WERI-Rb-1 (cell line): ENCODE results near the gene QRFP.

Experiments used
- DNase-seq: peaks from one replicate; pipeline ENCODE4 v3.0.0-alpha.2; 2020
- H3K27ac ChIP-seq: fragments of 250-450 bp; sonication (Bioruptor Pico); 2 replicates; pipeline ENCODE4 v1.5.1; 2020; ENCODE audit warnings: mild to moderate bottlenecking, moderate library complexity
- H3K27me3 ChIP-seq: fragments of 250-450 bp; sonication (Bioruptor Pico); 2 replicates; pipeline ENCODE4 v1.5.1; 2021; ENCODE audit warnings: mild to moderate bottlenecking, low read depth, moderate library complexity; ENCODE audit not compliant: insufficient read depth, severe bottlenecking
- H3K36me3 ChIP-seq: fragments of 250-450 bp; sonication (Bioruptor Pico); 2 replicates; pipeline ENCODE4 v1.5.1; 2020; ENCODE audit warnings: mild to moderate bottlenecking, moderate library complexity
- H3K4me3 ChIP-seq: 2 replicates; pipeline ENCODE4 v1.5.1; 2011; ENCODE audit warnings: low read depth, mild to moderate bottlenecking, control low read depth, low read length
- H3K9me3 ChIP-seq: fragments of 250-450 bp; sonication (Bioruptor Pico); 2 replicates; pipeline ENCODE4 v1.5.1; 2021; ENCODE audit warnings: mild to moderate bottlenecking, moderate library complexity; ENCODE audit not compliant: severe bottlenecking
- CTCF ChIP-seq: IDR thresholded peaks from 2 replicates; pipeline ENCODE4 v1.5.1; 2011; ENCODE audit warnings: low read depth, mild to moderate bottlenecking, control low read depth, inconsistent platforms, low read length

The QRFP gene

GRCh38 chr9:130873966-130874365, 22.6 kb downstream of the QRFP start:
- no peak for TF ChIP-seq CTCF
- Histone ChIP-seq H3K9me3 (no peaks in the 10 kb centered on the region), H3K27me3 (no peaks in the 10 kb centered on the region), H3K36me3 (peaks cover 98% of the 10 kb centered on the region), H3K4me3 (no peak overlapping the region), H3K27ac (no peak overlapping the region)
- DNase-seq: no peak

DNA sequence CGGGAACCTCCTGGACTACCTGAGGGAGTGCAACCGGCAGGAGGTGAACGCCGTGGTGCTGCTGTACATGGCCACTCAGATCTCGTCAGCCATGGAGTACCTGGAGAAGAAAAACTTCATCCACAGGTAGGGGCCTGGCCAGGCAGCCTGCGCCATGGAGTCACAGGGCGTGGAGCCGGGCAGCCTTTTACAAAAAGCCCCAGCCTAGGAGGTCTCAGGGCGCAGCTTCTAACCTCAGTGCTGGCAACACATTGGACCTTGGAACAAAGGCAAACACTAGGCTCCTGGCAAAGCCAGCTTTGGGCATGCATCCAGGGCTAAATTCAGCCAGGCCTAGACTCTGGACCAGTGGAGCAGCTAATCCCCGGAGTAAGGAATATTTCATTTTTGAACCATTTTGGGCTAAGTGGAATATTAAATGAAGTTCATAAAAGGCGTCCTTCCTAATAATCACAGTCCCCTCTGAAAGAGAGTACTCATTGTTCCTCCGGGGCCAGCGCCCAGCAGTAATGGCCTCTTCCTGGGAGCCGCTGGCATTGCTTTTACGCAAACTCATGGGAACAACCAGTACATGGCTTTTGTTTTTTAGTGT, 23.6 kb downstream of the QRFP start:
- Histone ChIP-seq H3K27ac (no peak overlapping the region), H3K36me3 (peaks cover 96% of the 10 kb centered on the region), H3K27me3 (no peaks in the 10 kb centered on the region), H3K4me3 (no peak overlapping the region), H3K9me3 (no peaks in the 10 kb centered on the region)
- no peak for DNase-seq
- TF ChIP-seq CTCF: no peak

- H3K27me3 ChIP-seq: no peaks in the 10 kb centered on the region
- H3K36me3 ChIP-seq: peaks cover 96% of the 10 kb centered on the region
- TF ChIP-seq CTCF: no peak
- no peak overlapping the region for H3K27ac ChIP-seq
- no peaks in the 10 kb centered on the region for H3K9me3 ChIP-seq
- no peak for DNase-seq
- no peak overlapping the region for H3K4me3 ChIP-seq
These were observed 24.1 kb downstream of the QRFP start for GRCh38 chr9:130872508-130872907.

GRCh38 chr9:130872093-130872492, 24.5 kb downstream of the QRFP start:
- H3K27ac ChIP-seq: no peak overlapping the region
- DNase-seq: no peak
- H3K27me3 ChIP-seq: no peaks in the 10 kb centered on the region
- TF ChIP-seq CTCF: no peak
- no peak overlapping the region for H3K4me3 ChIP-seq
- peaks cover 96% of the 10 kb centered on the region for H3K36me3 ChIP-seq
- no peaks in the 10 kb centered on the region for H3K9me3 ChIP-seq

DNA sequence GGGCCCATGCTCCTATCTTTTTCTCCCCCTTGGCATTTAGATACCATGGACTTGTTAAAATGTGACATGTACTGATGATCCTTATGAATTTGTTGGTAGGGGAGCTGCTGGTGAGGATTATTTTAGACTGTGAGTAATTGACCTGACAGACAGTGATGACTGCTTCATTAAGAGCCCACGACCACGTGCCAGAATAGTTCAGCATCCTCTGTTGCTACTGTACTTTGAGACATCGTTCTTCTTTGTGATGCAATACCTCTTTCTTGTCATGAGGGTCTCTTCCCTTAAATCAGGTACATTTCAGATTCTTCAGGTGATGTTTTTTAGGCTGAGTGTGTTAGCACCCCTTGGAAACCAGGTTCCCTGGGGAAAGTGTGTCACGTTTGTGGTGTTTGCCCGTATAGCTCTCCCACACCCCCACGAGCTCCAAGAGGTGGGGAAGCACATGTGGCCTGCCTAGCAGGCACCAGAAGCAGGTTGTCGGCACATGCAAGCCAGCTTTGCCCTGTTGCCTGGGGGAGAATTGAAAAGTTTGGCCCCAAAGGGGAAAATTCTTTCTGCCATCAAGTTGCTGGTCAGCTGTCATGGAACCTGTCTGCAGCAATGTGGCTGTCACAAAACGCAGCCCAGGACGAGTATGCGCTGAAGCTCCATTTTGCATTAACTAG, 25.1 kb downstream of the QRFP start:
- Histone ChIP-seq H3K36me3 (peaks cover 98% of the 10 kb centered on the region), H3K27ac (no peak overlapping the region), H3K9me3 (no peaks in the 10 kb centered on the region), H3K27me3 (no peaks in the 10 kb centered on the region), H3K4me3 (no peak overlapping the region)
- no peak for DNase-seq
- no peak for TF ChIP-seq CTCF
